Neutrophil (primary cell): ENCODE data around the gene TMEM271.
"Not testable (repeated sequence)": the region's sequence is repeated elsewhere in the genome, so short reads cannot be mapped to it uniquely, and the experiment has no call there.

Experiments
- H3K27ac ChIP-seq: fragments of 200-600 bp; sonication (generic); 2 replicates; pipeline ENCODE4 v1.5.1; 2016; ENCODE audit warnings: mild to moderate bottlenecking, moderate library complexity
- H3K27me3 ChIP-seq: fragments of 200-600 bp; sonication (generic); 2 replicates; pipeline ENCODE4 v1.6.0; 2016; ENCODE audit warnings: mild to moderate bottlenecking
- H3K36me3 ChIP-seq: fragments of 200-600 bp; sonication (generic); 2 replicates; pipeline ENCODE4 v1.5.1; 2017
- H3K4me1 ChIP-seq, 2 experiments: fragments of 200-600 bp in 1 of 2; sonication (generic) in 1 of 2; 1 replicate in 1 of 2; 2 replicates in 1 of 2; pipeline versions ENCODE4 v1.5.1 to v1.6.1; 2013 to 2016; ENCODE audit warnings: low read depth in 1 of 2, low read length in 1 of 2, mild to moderate bottlenecking in 1 of 2, moderate library complexity in 1 of 2; ENCODE audit not compliant: control insufficient read depth in 1 of 2, insufficient read depth in 1 of 2
- H3K4me3 ChIP-seq, 2 experiments: fragments of 200-600 bp in 1 of 2; sonication (generic) in 1 of 2; 1 replicate in 1 of 2; 2 replicates in 1 of 2; pipeline ENCODE4 v1.5.1; 2013 to 2016; ENCODE audit warnings: low read depth in 1 of 2, low read length in 1 of 2, mild to moderate bottlenecking in 1 of 2, moderate library complexity in 1 of 2
- H3K9me3 ChIP-seq: fragments of 200-600 bp; sonication (generic); 2 replicates; pipeline ENCODE4 v1.5.1; 2016
- CTCF ChIP-seq: fragments of 200-600 bp; sonication (generic); IDR thresholded peaks from 2 replicates; pipeline ENCODE4 v1.5.1; 2016; ENCODE audit warnings: antibody characterized with exemption

TMEM271 gene

GRCh38 chr4:555566-556275, 20.4 kb downstream of the TMEM271 start:
- Histone ChIP-seq H3K27ac (no peak overlapping the region), H3K4me3 (no peak overlapping the region), H3K36me3 (no peaks in the 10 kb centered on the region), H3K4me1 (no peaks in the 10 kb centered on the region), H3K27me3 (no peaks in the 10 kb centered on the region), H3K9me3 (no peaks in the 10 kb centered on the region)
- no peak for TF ChIP-seq CTCF

DNA sequence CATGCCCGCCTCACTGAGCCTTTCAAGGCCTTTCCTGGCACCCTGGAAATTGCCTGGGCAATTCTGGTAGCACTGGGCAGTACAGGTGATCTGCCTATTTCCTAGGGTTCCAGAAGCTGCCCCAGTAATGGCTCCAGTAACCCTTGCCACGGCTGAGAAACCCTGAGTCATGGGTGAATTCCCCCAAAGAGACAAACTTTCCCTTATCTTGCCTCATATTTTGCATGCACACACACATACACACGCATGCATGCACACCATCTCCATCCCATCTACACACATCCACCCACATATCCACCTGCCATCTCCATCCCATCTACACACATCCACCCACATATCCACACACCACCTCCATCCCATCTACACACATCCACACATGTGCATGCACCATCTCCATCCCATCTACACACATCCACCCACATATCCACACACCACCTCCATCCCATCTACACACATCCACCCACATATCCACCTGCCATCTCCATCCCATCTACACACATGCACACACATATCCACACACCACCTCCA, 21.2 kb downstream of the TMEM271 start:
- H3K27me3 ChIP-seq, H3K4me1 ChIP-seq, H3K9me3 ChIP-seq: not testable (repeated sequence)

DNA sequence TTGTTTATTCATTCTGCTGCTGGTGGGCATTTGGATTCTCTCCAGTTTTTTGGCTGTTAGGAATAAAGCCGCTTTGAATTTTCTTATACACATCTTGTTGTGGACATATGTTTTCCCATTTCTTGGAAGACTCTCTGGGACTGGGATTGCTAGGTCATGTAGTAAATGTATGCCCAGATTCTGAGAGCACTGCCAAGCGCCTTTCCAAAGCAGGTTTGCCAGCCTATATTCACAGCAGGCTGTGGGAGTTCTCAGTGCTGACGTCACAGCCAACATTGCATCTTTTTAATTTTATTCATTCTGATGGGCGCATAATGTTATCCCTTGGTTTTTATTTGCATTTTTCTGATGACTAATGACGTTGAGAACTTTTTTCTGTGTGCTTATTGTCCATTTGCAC, 24.1 kb downstream of the TMEM271 start:
- H3K4me1 ChIP-seq, result no peaks in the 10 kb centered on the region
- H3K36me3 ChIP-seq, result no peaks in the 10 kb centered on the region
- no peak for TF ChIP-seq CTCF
- no peak overlapping the region for H3K27ac ChIP-seq
- no peak overlapping the region for H3K4me3 ChIP-seq
- no peaks in the 10 kb centered on the region for H3K27me3 ChIP-seq
- H3K9me3 ChIP-seq, result no peaks in the 10 kb centered on the region

More for the DNA sequence above, 21.2 kb downstream of the TMEM271 start:
- not testable (repeated sequence) for H3K27ac ChIP-seq, H3K4me3 ChIP-seq, H3K36me3 ChIP-seq

DNA sequence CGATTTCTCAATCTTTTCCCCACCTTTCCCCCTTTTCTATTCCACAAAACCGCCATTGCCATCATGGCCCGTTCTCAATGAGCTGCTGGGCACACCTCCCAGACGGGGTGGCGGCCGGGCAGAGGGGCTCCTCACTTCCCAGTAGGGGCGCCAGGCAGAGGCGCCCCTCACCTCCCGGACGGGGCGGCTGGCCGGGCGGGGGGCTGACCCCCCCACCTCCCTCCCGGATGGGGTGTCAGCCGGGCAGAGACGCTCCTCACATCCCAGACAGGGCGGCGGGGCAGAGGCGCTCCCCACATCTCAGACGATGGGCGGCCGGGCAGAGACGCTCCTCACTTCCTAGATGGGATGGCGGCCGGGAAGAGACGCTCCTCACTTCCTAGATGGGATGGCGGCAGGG, 25.8 kb downstream of the TMEM271 start:
- not testable (repeated sequence) for H3K4me1 ChIP-seq, H3K27ac ChIP-seq, H3K27me3 ChIP-seq, H3K4me3 ChIP-seq, H3K9me3 ChIP-seq, H3K36me3 ChIP-seq

DNA sequence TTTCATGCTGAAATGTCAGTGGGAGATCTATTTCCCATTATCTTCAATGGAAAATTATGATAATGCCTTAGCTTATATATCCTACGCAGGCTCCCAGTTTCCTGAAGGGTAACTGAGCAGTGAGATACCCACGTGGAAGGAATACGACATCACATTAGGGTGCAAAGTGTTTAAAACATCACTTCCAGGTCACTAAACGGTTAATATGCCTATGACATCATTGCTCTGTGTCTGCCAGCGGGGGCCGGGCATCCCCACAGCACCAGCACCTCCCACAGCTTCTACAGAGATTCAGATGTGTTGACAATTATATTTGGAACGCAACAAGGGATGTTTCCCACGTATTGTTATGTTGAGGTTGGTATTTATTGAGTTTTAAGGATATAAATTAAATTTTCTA, 27.1 kb downstream of the TMEM271 start:
- H3K4me3 ChIP-seq, result no peak overlapping the region
- H3K27ac ChIP-seq, result no peak overlapping the region
- no peaks in the 10 kb centered on the region for H3K4me1 ChIP-seq
- H3K36me3 ChIP-seq, result no peaks in the 10 kb centered on the region
- TF ChIP-seq CTCF, result no peak
- no peaks in the 10 kb centered on the region for H3K9me3 ChIP-seq
- no peaks in the 10 kb centered on the region for H3K27me3 ChIP-seq

GRCh38 chr4:545612-546011, 30.5 kb downstream of the TMEM271 start:
- H3K36me3 ChIP-seq, result no peaks in the 10 kb centered on the region
- no peaks in the 10 kb centered on the region for H3K9me3 ChIP-seq
- no peaks in the 10 kb centered on the region for H3K4me1 ChIP-seq
- no peak overlapping the region for H3K27ac ChIP-seq
- no peak for TF ChIP-seq CTCF
- H3K27me3 ChIP-seq, result no peaks in the 10 kb centered on the region
- no peak overlapping the region for H3K4me3 ChIP-seq
